HG03575 (cell line): Measurements from ENCODE around the gene FGF14.
A peak's percentile ranks its signal among the peaks of the same experiment; 100 is the strongest.

Source experiments
- ATAC-seq: cut with Tn5 transposase; IDR thresholded peaks from one replicate; pipeline ENCODE4 v1.9.1; 2021; ENCODE audit not compliant: unreplicated experiment, insufficient number of reproducible peaks, low FRiP score; ENCODE audit errors: extremely low read depth

The FGF14 gene

GRCh38 chr13:101931186-101931585 is 470.7 kb downstream of the FGF14 start:
- ATAC-seq, result no peak

GRCh38 chr13:101930331-101930730 is 471.5 kb downstream of the FGF14 start:
- ATAC-seq, result no peak

- no peak for ATAC-seq
These were observed 476.1 kb downstream of the FGF14 start for GRCh38 chr13:101925731-101926130.

- ATAC-seq, result no peak
These were observed 482.2 kb downstream of the FGF14 start for GRCh38 chr13:101919541-101920181.

- ATAC-seq, result no peak
These were observed 483.8 kb downstream of the FGF14 start for GRCh38 chr13:101917833-101918661.

DNA sequence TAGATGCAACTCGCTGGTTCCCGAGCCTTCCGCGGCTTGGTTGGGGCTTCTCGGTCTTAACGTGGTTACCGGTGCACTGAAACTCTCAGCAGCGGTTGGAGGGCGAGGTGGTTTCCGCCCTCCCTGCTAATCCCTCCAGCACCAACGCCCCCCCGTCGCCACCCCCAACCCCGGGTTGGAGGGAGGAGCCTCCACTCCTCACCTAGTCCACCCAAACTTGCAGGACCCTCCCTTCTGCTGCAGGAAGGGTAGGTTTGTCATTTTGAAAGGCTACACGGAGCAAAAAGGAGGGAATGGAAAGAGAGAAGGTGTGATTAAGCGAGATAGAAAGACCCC is 484.4 kb downstream of the FGF14 start:
- no peak for ATAC-seq

DNA sequence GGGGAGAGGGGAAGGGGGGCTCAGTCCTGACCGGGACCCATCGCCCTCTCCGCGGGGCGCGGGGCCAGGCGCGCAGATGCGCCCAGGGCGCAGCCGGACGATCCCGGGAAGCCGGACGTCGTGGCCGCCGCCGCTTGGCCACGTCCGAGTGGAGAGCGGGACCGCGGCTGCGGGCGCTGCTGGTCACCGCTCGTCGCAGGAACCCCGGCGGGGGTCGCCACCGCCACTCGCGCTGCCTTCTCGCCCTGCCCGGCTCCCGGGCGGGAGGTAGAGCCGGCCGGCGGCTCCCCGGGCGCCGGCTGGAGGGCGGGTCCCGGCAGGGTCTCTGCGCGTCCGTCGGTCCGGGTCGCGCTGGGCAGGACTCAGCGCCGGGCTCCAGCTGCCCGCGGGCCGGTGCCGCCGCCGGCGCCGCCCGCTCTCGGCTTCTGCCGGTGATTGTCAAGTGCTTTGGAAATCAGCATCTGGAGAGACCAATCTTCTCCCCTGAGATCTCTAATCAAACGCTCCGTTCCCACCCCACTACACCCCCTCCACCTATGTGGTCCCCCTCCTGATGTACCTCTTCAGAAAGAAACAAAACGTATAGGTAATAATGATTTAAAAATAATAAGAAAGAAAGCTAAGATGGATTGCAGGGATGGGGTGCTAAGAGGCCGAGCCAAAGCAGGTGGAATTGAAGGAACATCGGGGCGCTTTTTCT is 484.9 kb downstream of the FGF14 start:
- no peak for ATAC-seq

DNA sequence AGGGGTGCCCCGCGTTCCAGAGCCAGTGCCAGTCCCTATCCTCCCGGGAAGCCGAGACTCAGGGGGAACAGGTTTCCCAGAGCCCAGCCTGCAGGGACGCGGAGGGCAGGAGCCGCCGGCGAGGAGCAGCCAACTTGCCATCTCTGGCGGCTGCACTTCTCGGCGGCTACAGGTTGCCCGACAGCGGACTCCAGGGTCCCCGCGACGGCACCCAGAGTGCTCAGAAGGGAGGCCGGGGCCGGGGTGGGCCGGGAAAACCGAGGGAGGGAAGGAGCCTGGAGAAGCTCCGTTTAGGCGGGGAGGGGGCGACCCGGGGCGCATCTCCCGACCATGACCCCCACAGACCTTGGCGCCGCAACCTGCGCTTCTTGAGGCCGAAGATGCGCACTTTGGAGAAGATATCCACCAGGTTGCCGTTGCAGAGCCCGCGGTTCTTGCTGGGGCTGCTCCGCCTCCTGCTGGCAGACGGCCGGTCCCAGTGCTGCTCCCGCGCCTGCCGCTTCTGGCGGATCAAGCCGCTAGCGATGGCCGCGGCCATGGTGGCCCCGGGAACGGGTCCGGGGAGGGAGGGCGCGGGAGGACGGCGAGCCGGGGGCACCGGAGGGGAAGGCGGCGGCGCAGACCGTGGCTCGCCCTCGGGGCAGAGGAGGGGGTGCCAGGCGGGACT is 485.6 kb downstream of the FGF14 start:
- ATAC-seq, result no peak

GRCh38 chr13:101915755-101916107 is 486.1 kb downstream of the FGF14 start:
- no peak for ATAC-seq

DNA sequence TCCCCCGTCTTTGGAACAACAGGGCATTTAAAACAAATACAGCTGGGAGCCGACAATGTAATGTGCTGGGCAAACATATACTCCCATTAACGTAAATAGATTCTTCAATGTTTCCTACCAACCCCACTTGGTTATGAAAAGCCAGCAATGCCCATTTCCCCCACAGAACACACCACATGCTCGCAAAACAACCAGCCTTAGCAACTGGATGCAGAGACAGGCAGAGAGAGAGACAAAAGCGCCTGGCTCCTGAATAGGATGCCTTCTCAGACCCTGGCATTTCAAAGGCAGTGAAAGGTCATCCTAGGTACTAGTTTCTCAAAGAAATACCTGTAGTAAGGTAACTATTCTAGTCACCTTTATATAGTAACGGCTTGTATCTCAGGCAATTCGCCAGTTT is 486.5 kb downstream of the FGF14 start:
- no peak for ATAC-seq

- no peak for ATAC-seq
These were observed 490.1 kb downstream of the FGF14 start for GRCh38 chr13:101911752-101912151.

DNA sequence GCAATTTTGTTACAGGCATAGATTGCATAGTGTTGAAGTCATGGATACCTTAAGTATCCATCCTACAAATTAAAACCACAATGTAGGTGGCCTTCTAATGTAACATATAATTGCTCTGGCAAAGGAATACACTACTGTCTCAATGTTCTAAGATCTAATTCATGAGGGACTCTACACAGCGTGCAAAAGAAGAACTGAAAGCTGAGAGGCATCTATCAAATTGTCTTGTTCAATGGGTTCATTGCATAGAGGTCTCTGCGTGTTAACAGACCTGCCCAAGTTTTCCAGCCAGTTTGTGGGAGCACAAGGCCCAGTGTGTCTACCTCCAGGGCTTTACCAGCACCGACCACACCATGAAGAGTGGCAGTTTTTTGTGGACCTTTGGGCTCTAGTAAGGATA is 498.0 kb downstream of the FGF14 start:
- no peak for ATAC-seq

DNA sequence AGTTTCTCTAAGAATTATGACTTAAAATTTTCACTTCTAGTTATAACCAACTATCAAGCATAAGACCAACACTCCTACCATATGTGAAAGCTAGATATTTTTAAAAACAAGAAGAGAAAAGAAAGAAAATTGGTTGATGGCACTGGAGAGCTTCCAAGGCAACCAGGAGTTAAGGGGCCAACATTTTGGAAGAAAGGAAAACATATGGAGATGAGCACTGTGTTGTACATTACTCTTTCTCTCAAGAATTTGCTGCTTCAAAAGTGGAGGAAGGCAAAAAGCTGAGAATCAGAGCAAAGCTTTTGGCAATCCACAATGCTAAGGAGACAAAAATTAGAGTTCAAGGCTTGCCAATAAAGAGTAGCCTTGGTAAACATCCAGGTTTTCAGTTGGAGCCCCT is 503.2 kb downstream of the FGF14 start:
- no peak for ATAC-seq

DNA sequence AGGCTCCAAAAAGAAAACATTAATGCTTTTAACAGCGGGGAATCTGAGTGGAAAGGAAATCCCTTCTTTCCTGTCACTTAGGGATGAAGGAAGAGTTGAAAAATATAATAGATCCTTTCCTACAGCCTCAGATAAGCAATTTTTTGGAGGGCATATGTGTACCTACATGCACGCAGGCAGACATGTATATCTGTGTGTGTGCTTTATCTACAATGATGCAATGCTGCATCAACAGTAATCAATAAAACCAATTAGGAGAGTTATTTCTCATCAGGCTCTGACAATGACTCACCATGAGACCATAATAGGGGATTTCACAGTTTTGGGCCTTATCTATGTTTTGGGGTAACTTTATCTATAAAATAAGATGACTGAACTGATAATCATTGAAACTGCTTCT is 505.3 kb downstream of the FGF14 start:
- ATAC-seq, result no peak

DNA sequence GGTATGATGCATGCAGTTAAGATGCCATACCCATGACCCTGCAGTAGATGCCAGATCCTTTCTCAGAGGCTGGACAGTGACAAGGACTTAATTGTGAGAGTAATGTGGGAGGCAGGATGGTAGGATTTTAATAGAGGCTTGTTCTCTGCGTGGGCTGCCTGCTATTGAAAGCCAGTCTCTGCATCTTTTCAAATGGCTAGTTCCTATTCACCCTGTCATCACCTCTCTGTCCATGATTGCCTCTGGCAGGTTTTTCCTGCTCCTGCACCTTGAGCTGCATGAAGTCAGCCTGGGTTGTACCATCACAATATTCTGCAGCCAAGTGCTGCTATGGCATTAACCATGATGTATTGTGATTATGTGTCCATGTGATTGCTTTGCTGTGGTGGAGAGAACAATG is 508.8 kb downstream of the FGF14 start:
- ATAC-seq, result no peak

- ATAC-seq, result no peak
These were observed 509.6 kb downstream of the FGF14 start for GRCh38 chr13:101892296-101892695.

DNA sequence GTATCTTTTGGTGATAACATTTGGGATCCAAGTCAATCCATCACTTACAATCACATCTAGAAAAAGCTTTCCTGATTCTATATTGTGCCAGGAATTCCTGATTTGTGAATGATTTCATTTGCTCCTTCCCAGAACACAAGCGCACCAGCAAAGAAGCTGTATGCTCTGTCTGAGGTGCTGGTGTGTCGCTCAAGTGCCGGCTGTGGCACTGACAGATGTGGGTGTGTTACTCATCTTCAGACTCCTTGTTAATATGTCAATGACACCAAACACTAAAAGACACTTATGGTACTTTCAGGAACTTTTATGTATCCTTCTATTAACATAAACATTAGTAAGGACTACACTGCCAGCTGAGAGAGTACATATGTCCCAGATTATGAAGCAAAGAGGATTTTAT is 520.3 kb downstream of the FGF14 start:
- no peak for ATAC-seq

- ATAC-seq, result peak; percentile 54
These were observed 521.3 kb downstream of the FGF14 start for GRCh38 chr13:101880581-101880980.

DNA sequence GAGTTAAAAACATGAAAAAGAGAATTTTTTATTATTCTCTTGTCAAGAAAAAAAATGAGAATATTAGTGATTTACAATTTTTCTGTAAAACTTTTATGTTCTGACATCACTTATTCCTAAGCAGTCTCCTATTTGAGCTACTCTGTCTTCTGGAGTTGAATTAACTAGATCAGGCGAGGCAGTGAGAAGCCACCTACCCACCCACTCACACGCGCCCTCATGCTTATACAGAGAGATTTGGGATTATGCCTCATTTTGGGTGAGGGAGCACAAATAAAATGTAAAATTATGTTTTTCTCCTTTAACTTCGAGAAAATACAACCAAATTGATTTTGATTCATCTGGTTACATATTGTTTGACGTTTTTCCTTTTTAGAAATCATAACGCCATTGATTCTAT is 524.9 kb downstream of the FGF14 start:
- no peak for ATAC-seq
